NCI-H510A treated with DMSO at 0.1 percent for 48 hours (cell line): Measurements from ENCODE around the gene NGDN.
A peak's percentile ranks its signal among the peaks of the same experiment; 100 is the strongest.

Experiments
- DNase-seq: peaks from one replicate; lab custom pipeline; 2025; lab: John Stamatoyannopoulos, UW

NGDN gene

GRCh38 chr14:23478109-23478759 lies 8.7 kb downstream of the NGDN start:
- peak; percentile 56 for DNase-seq

- DNase-seq = no peak
These were observed 12.0 kb downstream of the NGDN start for GRCh38 chr14:23481362-23481970.

GRCh38 chr14:23481979-23482822 lies 12.7 kb downstream of the NGDN start:
- DNase-seq = no peak

GRCh38 chr14:23482823-23483148 lies 13.3 kb downstream of the NGDN start:
- DNase-seq = no peak

- no peak for DNase-seq
These were observed 13.8 kb downstream of the NGDN start for GRCh38 chr14:23483236-23483854.

GRCh38 chr14:23485326-23485725 lies 15.8 kb downstream of the NGDN start:
- DNase-seq = no peak

- no peak for DNase-seq
These were observed 16.5 kb downstream of the NGDN start for GRCh38 chr14:23486036-23486435.

GRCh38 chr14:23487216-23487615 lies 17.7 kb downstream of the NGDN start:
- DNase-seq = no peak

GRCh38 chr14:23492618-23493272 lies 23.2 kb downstream of the NGDN start:
- DNase-seq = no peak

- no peak for DNase-seq
These were observed 24.7 kb downstream of the NGDN start for GRCh38 chr14:23494223-23494622.

GRCh38 chr14:23512156-23512555 lies 42.7 kb downstream of the NGDN start:
- DNase-seq = no peak

GRCh38 chr14:23513005-23513817 lies 43.7 kb downstream of the NGDN start:
- no peak for DNase-seq

GRCh38 chr14:23513818-23514643 lies 44.5 kb downstream of the NGDN start:
- DNase-seq = no peak

GRCh38 chr14:23514644-23514957 lies 45.1 kb downstream of the NGDN start:
- DNase-seq = no peak

GRCh38 chr14:23517650-23518326 lies 48.3 kb downstream of the NGDN start:
- DNase-seq = no peak

GRCh38 chr14:23518709-23519108 lies 49.2 kb downstream of the NGDN start:
- no peak for DNase-seq

- DNase-seq = no peak
These were observed 51.5 kb downstream of the NGDN start for GRCh38 chr14:23520899-23521533.

GRCh38 chr14:23521785-23522640 lies 52.5 kb downstream of the NGDN start:
- no peak for DNase-seq
